A673 (cell line): ENCODE data around the gene TPGS1.

Source experiments
- CTCF ChIP-seq: fragments of 300-800, 200-600 bp; sonication (generic); conservative IDR thresholded peaks from 2 replicates; pipeline ENCODE4 v1.5.1; 2017; ENCODE audit warnings: low read depth, mild to moderate bottlenecking, antibody characterized with exemption, low read length, moderate library complexity, mixed read lengths
- EZH2 ChIP-seq: fragments of 200-600 bp; sonication (generic); IDR thresholded peaks from 2 replicates; pipeline ENCODE4 v1.6.1; 2017; ENCODE audit warnings: borderline replicate concordance, low read depth, mild to moderate bottlenecking, mixed read lengths, antibody characterized with exemption, low read length; ENCODE audit not compliant: poor library complexity, severe bottlenecking

DNA sequence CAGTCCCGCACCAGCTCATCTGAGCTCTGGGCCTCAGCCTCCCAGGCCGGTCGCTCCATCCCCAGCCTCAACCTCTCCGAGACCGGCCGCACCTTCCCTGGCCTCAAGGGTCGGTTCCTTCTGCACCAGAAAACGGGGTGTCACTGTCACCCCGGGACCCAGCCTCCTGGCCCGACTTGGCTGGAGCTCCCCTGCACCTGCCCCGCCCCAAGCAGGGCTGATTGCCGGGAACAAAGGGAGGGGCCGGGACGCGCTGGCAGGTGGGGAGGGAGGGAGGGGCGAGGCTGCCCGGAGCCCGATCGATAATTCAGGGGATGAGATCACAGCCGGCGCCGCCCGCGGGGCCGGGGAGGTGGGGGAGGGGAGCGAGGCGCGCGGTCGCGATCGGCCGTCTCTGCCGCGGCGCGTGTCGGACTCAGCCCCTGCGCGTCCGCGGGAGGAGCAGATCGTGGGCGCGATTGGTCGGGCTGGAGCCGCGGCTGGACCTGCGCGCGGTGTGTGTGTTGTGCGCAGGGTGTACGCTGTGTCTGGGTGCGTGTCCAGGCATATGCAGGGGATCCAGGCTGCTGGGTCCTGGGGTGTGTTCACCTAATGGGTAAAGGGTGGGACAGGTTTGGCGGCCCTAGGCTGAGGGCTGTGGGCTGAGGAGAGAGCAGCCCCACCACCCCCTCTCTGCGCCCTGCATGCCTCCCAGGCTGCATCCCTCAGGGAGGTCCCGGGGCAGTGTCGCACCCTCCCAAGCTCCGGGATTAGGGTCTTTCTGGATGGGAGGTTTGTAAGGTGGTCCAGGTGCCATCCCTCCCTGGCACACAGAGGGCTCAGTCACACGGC is 45.4 kb upstream of the TPGS1 start:
- TF ChIP-seq CTCF (no peak), EZH2 (peak; percentile 77)
